ENCODE results near the gene MAP3K4. TPM values are rescaled to one million over a fixed set of nuclear protein-coding genes. Genes with fewer than 3 reads are reported as not detected.

MAP3K4 gene
- total RNA-seq, 1 experiment from 2014 or later, result 27.9 TPM

GRCh38 chr6:160955508-160956295 lies 35.9 kb upstream of the MAP3K4 start:
- TF ChIP-seq CTCF (conservative IDR thresholded peaks at IDR 0.05; ENCODE audit: low read depth, low read length), result no peak
- no peak for TF ChIP-seq EZH2 (IDR thresholded peaks at IDR 0.05; ENCODE audit: low read length, unreplicated experiment)
- no peak for TF ChIP-seq EZH2phosphoT487 (IDR thresholded peaks at IDR 0.05; ENCODE audit: borderline replicate concordance, low read length)
- intact Hi-C loops (cut with micrococcal nuclease), result no loop called here
- Histone ChIP-seq H3K4me2 (ENCODE audit: low read length) (no peak overlapping the region), H3K9me2 (replicated peaks; ENCODE audit: low read length) (no peaks in the 10 kb centered on the region), H3K27me3 (ENCODE audit: low read length) (no peaks in the 10 kb centered on the region), H3K9me3 (ENCODE audit: low read length) (no peaks in the 10 kb centered on the region), H3K79me2 (ENCODE audit: low read length) (no peaks in the 10 kb centered on the region), H3K4me3 (ENCODE audit: low read length) (no peak overlapping the region), H4K20me1 (ENCODE audit: low read length) (no peaks in the 10 kb centered on the region), H3K4me1 (ENCODE audit: insufficient read depth, low read length) (peaks cover 6% of the 10 kb centered on the region), H3K27ac (ENCODE audit: low read length) (no peak overlapping the region), H3K36me3 (ENCODE audit: low read depth, low read length) (no peaks in the 10 kb centered on the region), H3F3A (ENCODE audit: low read length, unreplicated experiment) (no peaks in the 10 kb centered on the region), H2AFZ (ENCODE audit: low read length) (no peak overlapping the region), H3K9ac (ENCODE audit: low read length) (no peak overlapping the region)
- BruUV-seq (replicated peaks), result no TSS peak
- POLR2A ChIA-PET (ENCODE audit: unreplicated experiment), result no interaction called here
- CTCF ChIA-PET, result no interaction called here
- no peak for DNase-seq
- ATAC-seq, result no peak

- Histone ChIP-seq H3K27ac (ENCODE audit: low read length) (no peak overlapping the region), H3K9me3 (ENCODE audit: low read length) (no peaks in the 10 kb centered on the region), H3K4me1 (ENCODE audit: insufficient read depth, low read length) (no peaks in the 10 kb centered on the region), H3K4me2 (ENCODE audit: low read length) (no peak overlapping the region), H3K27me3 (ENCODE audit: low read length) (no peaks in the 10 kb centered on the region), H4K20me1 (ENCODE audit: low read length) (no peaks in the 10 kb centered on the region), H3K9me2 (replicated peaks; ENCODE audit: low read length) (no peaks in the 10 kb centered on the region), H3K79me2 (ENCODE audit: low read length) (no peaks in the 10 kb centered on the region), H3F3A (ENCODE audit: low read length, unreplicated experiment) (no peaks in the 10 kb centered on the region), H2AFZ (ENCODE audit: low read length) (no peak overlapping the region), H3K36me3 (ENCODE audit: low read depth, low read length) (no peaks in the 10 kb centered on the region), H3K9ac (ENCODE audit: low read length) (no peak overlapping the region), H3K4me3 (ENCODE audit: low read length) (no peak overlapping the region)
- ATAC-seq (no peak), DNase-seq (no peak)
- CTCF ChIA-PET, result no interaction called here
- TF ChIP-seq CTCF (conservative IDR thresholded peaks at IDR 0.05; ENCODE audit: low read depth, low read length) (no peak), EZH2phosphoT487 (IDR thresholded peaks at IDR 0.05; ENCODE audit: borderline replicate concordance, low read length) (no peak), EZH2 (IDR thresholded peaks at IDR 0.05; ENCODE audit: low read length, unreplicated experiment) (no peak)
- no TSS peak for BruUV-seq (replicated peaks)
- intact Hi-C loops (cut with micrococcal nuclease), result no loop called here
- POLR2A ChIA-PET (ENCODE audit: unreplicated experiment), result no interaction called here
These were observed 35.1 kb upstream of the MAP3K4 start for GRCh38 chr6:160956300-160957035.
